ENCODE results near the gene GALE. TPM values are rescaled to one million over a fixed set of nuclear protein-coding genes. Genes with fewer than 3 reads are reported as not detected.
A peak's percentile ranks its signal among the peaks of the same experiment; 100 is the strongest.

The GALE gene
- total and polyA plus RNA-seq, 2 of the 13 experiments (the other 11 are each of a cell fraction or from before 2014, with no cell fraction given) = 85.2 to 88.4 TPM

DNA sequence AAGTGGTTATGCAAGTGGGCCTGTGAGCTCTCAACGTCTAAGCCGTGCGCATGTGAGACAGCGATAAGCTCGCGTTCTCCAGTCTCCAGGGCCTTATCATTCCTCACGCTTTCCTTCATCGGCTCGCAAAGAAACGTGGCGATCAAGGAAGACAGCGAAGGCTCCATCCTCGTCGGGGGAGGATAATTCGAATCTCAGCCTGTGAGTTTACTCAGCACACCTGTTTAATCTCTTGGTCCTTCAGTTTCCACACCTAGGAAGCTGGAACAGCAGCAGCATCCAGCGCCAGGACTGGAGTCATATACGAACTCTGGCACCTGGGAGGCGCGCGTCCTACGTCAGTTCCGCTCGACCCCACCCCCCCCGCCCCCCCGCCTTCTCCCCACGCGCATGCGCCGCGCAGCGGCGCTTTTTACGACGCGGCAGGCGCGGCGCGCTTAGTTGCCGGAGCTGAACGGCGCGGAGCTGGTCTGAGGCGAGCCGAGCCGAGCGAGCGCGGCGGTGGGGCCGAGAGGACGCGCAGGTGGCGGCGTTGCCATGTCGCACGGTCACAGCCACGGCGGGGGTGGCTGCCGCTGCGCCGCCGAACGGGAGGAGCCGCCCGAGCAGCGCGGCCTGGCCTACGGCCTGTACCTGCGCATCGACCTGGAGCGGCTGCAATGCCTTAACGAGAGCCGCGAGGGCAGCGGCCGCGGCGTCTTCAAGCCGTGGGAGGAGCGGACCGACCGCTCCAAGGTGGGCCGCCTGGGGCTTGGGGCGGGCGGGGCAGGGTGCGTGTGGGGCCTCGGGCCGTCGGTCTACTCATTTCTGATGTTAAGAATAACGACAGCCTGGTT, 22.4 kb downstream of the GALE start, which contains the start of gene PITHD1 (continued):
- TF ChIP-seq, protein P1, sequence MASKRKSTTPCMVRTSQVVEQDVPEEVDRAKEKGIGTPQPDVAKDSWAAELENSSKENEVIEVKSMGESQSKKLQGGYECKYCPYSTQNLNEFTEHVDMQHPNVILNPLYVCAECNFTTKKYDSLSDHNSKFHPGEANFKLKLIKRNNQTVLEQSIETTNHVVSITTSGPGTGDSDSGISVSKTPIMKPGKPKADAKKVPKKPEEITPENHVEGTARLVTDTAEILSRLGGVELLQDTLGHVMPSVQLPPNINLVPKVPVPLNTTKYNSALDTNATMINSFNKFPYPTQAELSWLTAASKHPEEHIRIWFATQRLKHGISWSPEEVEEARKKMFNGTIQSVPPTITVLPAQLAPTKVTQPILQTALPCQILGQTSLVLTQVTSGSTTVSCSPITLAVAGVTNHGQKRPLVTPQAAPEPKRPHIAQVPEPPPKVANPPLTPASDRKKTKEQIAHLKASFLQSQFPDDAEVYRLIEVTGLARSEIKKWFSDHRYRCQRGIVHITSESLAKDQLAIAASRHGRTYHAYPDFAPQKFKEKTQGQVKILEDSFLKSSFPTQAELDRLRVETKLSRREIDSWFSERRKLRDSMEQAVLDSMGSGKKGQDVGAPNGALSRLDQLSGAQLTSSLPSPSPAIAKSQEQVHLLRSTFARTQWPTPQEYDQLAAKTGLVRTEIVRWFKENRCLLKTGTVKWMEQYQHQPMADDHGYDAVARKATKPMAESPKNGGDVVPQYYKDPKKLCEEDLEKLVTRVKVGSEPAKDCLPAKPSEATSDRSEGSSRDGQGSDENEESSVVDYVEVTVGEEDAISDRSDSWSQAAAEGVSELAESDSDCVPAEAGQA (IDR thresholded peaks at IDR 0.05; ENCODE audit: low read depth) = peak; percentile 69; the same call in 1 of the 2 replicates
- TF ChIP-seq, protein P1 (CRISPR knock-in tag; IDR thresholded peaks at IDR 0.05; ENCODE audit: borderline replicate concordance) = peak; percentile 73; the same call in 1 of the 2 replicates
- peak; percentile 93 for TF ChIP-seq EEA1 (CRISPR knock-in tag; IDR thresholded peaks at IDR 0.05; ENCODE audit: borderline replicate concordance)
- peak; percentile 24; the same call in 1 of the 2 replicates for TF ChIP-seq ZSCAN9 (CRISPR knock-in tag; IDR thresholded peaks at IDR 0.05; ENCODE audit: borderline replicate concordance)
- TF ChIP-seq ISL2 (CRISPR knock-in tag; IDR thresholded peaks at IDR 0.05) = peak; percentile 43; the same call in 1 of the 2 replicates
- no peak for TF ChIP-seq NCOA1 (CRISPR knock-in tag; IDR thresholded peaks at IDR 0.05)
- TF ChIP-seq HOMEZ (CRISPR knock-in tag; IDR thresholded peaks at IDR 0.05; ENCODE audit: low read depth) = no peak
- no peak for TF ChIP-seq ZNF260 (CRISPR knock-in tag; IDR thresholded peaks at IDR 0.05; ENCODE audit: borderline replicate concordance, low read depth)
- TF ChIP-seq BCL3 (CRISPR knock-in tag; IDR thresholded peaks at IDR 0.05) = 0 out of 2 replicates have a peak, but pooled peaks have one; percentile 29
- no peak for TF ChIP-seq ZNF280B (CRISPR knock-in tag; IDR thresholded peaks at IDR 0.05; ENCODE audit: borderline replicate concordance)
- no peak for TF ChIP-seq ZBTB3 (CRISPR knock-in tag; IDR thresholded peaks at IDR 0.05; ENCODE audit: borderline replicate concordance, low read depth)
- TF ChIP-seq SMAD9 (CRISPR knock-in tag; IDR thresholded peaks at IDR 0.05) = no peak
- no peak for TF ChIP-seq CENPT (CRISPR knock-in tag; IDR thresholded peaks at IDR 0.05; ENCODE audit: low read depth)
- TF ChIP-seq ZNF512 (CRISPR knock-in tag; IDR thresholded peaks at IDR 0.05) = no peak
- peak; percentile 60; the same call in 1 of the 2 replicates for TF ChIP-seq TSC22D2 (CRISPR knock-in tag; IDR thresholded peaks at IDR 0.05; ENCODE audit: borderline replicate concordance)
- TF ChIP-seq ZSCAN12 (CRISPR knock-in tag; IDR thresholded peaks at IDR 0.05) = 0 out of 2 replicates have a peak, but pooled peaks have one; percentile 44
